Mucosa of stomach (tissue), 1 donor: ENCODE data around the gene NUS1.
"Not testable (repeated sequence)": the region's sequence is repeated elsewhere in the genome, so short reads cannot be mapped to it uniquely, and the experiment has no call there.

Source experiments
- H3K27me3 ChIP-seq: one replicate; pipeline ENCODE4 v1.7.0; 2013; ENCODE audit warnings: mild to moderate bottlenecking, low read length; ENCODE audit not compliant: control insufficient read depth, insufficient read depth
- H3K36me3 ChIP-seq: one replicate; pipeline ENCODE4 v1.7.0; 2013; ENCODE audit warnings: low read length; ENCODE audit not compliant: control insufficient read depth, insufficient read depth
- H3K4me1 ChIP-seq: one replicate; pipeline ENCODE4 v1.7.0; 2013; ENCODE audit warnings: mild to moderate bottlenecking, low read length; ENCODE audit not compliant: control insufficient read depth, insufficient read depth
- H3K4me3 ChIP-seq: one replicate; pipeline ENCODE4 v1.7.0; 2013; ENCODE audit warnings: low read length
- H3K9ac ChIP-seq: one replicate; pipeline ENCODE4 v1.7.0; 2013; ENCODE audit warnings: mild to moderate bottlenecking, low read length, moderate library complexity
- H3K9me3 ChIP-seq: one replicate; pipeline ENCODE4 v1.7.0; 2013; ENCODE audit warnings: mild to moderate bottlenecking, low read length, moderate library complexity; ENCODE audit not compliant: control insufficient read depth
- donor health status: Pancreatic carcinoma.

Gene NUS1

GRCh38 chr6:117728626-117729025 is 53.4 kb downstream of the NUS1 start:
- Histone ChIP-seq H3K27me3 (no peaks in the 10 kb centered on the region), H3K9me3 (no peaks in the 10 kb centered on the region), H3K9ac (no peak overlapping the region), H3K4me3 (no peak overlapping the region), H3K4me1 (no peaks in the 10 kb centered on the region), H3K36me3 (no peaks in the 10 kb centered on the region)

GRCh38 chr6:117729613-117730012 is 54.3 kb downstream of the NUS1 start:
- H3K36me3 ChIP-seq, result no peaks in the 10 kb centered on the region
- H3K27me3 ChIP-seq, result no peaks in the 10 kb centered on the region
- no peak overlapping the region for H3K9ac ChIP-seq
- no peaks in the 10 kb centered on the region for H3K4me1 ChIP-seq
- no peak overlapping the region for H3K4me3 ChIP-seq
- no peaks in the 10 kb centered on the region for H3K9me3 ChIP-seq

GRCh38 chr6:117733341-117733740 is 58.1 kb downstream of the NUS1 start:
- Histone ChIP-seq H3K9me3 (no peaks in the 10 kb centered on the region), H3K9ac (no peak overlapping the region), H3K27me3 (no peaks in the 10 kb centered on the region), H3K36me3 (no peaks in the 10 kb centered on the region), H3K4me1 (no peaks in the 10 kb centered on the region), H3K4me3 (no peak overlapping the region)

- Histone ChIP-seq H3K27me3 (no peaks in the 10 kb centered on the region), H3K36me3 (no peaks in the 10 kb centered on the region), H3K4me1 (no peaks in the 10 kb centered on the region), H3K9me3 (no peaks in the 10 kb centered on the region), H3K9ac (no peak overlapping the region), H3K4me3 (no peak overlapping the region)
Observed at GRCh38 chr6:117739869-117740268, 64.6 kb downstream of the NUS1 start.

GRCh38 chr6:117740605-117741004 is 65.3 kb downstream of the NUS1 start:
- Histone ChIP-seq H3K4me3 (no peak overlapping the region), H3K4me1 (no peaks in the 10 kb centered on the region), H3K9ac (no peak overlapping the region), H3K27me3 (no peaks in the 10 kb centered on the region), H3K36me3 (no peaks in the 10 kb centered on the region), H3K9me3 (no peaks in the 10 kb centered on the region)

- H3K36me3 ChIP-seq, H3K9ac ChIP-seq, H3K27me3 ChIP-seq, H3K9me3 ChIP-seq, H3K4me1 ChIP-seq, H3K4me3 ChIP-seq: not testable (repeated sequence)
Observed at GRCh38 chr6:117750675-117751074, 75.4 kb downstream of the NUS1 start.
